ENCODE data around the gene HPCAL1. TPM values are rescaled to one million over a fixed set of nuclear protein-coding genes. Genes with fewer than 3 reads are reported as not detected.

HPCAL1 gene
- total and polyA plus RNA-seq, 2 of the 4 experiments (the other 2 are of a cell fraction), result 8.2 to 33.7 TPM

DNA sequence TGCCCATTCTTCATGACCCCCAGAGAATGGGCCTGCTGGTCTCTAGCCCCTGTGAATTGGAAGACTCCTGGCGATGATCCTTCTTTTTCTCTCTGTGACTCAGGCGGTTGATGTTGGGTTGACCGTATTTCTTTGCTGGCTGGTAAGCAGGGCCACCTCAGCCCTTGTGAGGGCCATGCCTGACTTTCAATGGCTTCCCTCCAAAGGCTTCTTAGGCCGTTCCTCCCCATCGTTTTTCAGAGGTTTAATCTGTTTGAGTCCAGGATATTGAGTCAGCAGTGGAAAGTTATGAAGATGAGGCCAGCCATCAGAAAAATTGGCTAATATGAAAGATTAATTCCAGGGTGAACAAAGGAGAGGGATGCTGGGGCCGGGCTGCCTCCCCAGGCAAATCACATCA is 13.6 kb downstream of the HPCAL1 start:
- Histone ChIP-seq H3K4me2 (ENCODE audit: low read depth, low read length) (no peak overlapping the region), H3K79me1 (ENCODE audit: low read depth in 1 of 2, low read length in 2 of 2) (peaks cover 34 to 38% of the 10 kb centered on the region in 2 experiments), H2BK5ac (ENCODE audit: low read depth, low read length, poor library complexity, severe bottlenecking) (no peak overlapping the region), H3K9me1 (ENCODE audit: insufficient read depth, low read length) (peaks cover 4% of the 10 kb centered on the region), H2AK5ac (ENCODE audit: low read depth, low read length) (no peak overlapping the region), H3K36me3 (ENCODE audit: control insufficient read depth, insufficient read depth, low read length) (peaks cover 2% of the 10 kb centered on the region), H4K8ac (ENCODE audit: low read depth in 2 of 2, low read length in 2 of 2) (no peak overlapping the region), H3K9ac (ENCODE audit: low read depth, low read length) (no peak overlapping the region), H2BK20ac (ENCODE audit: low read depth, low read length) (no peak overlapping the region), H3K4me1 (ENCODE audit: control insufficient read depth, insufficient read depth, low read length) (no peaks in the 10 kb centered on the region; the same call in 1 of the 2 replicates), H3K9me3 (ENCODE audit: control insufficient read depth, insufficient read depth, low read length) (no peaks in the 10 kb centered on the region), H2AFZ (replicated peaks; ENCODE audit: low read length, poor library complexity) (no peak overlapping the region), H3K27ac (ENCODE audit: insufficient read depth, low read length) (no peak overlapping the region), H3K56ac (ENCODE audit: extremely low read depth, insufficient read depth, low read length) (no peak overlapping the region), H4K20me1 (ENCODE audit: insufficient read depth, low read length) (peaks cover 20% of the 10 kb centered on the region), H4K91ac (ENCODE audit: insufficient read depth, low read depth, low read length) (no peak overlapping the region), H4K5ac (ENCODE audit: low read depth, low read length) (no peak overlapping the region; the same call in 1 of the 2 replicates), H2BK15ac (ENCODE audit: low read depth, low read length) (no peak overlapping the region), H3K18ac (ENCODE audit: low read depth, low read length) (no peak overlapping the region), H3K27me3 (ENCODE audit: control insufficient read depth, insufficient read depth, low read length) (no peaks in the 10 kb centered on the region), H3K4me3 (ENCODE audit: insufficient read depth, low read depth, low read length) (no peak overlapping the region), H3K4ac (ENCODE audit: low read depth, low read length) (no peak overlapping the region), H2AK9ac (replicated peaks; ENCODE audit: low read depth, low read length, poor library complexity) (peak overlapping the region; percentile 26), H2BK120ac (ENCODE audit: low read depth, low read length) (no peak overlapping the region), H3K23ac (ENCODE audit: low read depth, low read length) (no peak overlapping the region), H3K14ac (replicated peaks; ENCODE audit: low read depth, low read length) (no peak overlapping the region; the same call in 1 of the 2 replicates)
- ATAC-seq (ENCODE audit: low read depth), result peak; percentile 49
- intact Hi-C loops (cut with micrococcal nuclease), result no loop called here
- in situ Hi-C loops (cut with MboI; ENCODE audit: low sequenced_read_pairs), result no loop called here
- TF ChIP-seq CHD1 (IDR thresholded peaks at IDR 0.05; ENCODE audit: low read depth, low read length) (no peak), FOS (IDR thresholded peaks at IDR 0.05; ENCODE audit: low read depth, low read length) (no peak), RFX5 (IDR thresholded peaks at IDR 0.05; ENCODE audit: low read depth, low read length) (no peak), SMC3 (IDR thresholded peaks at IDR 0.05; ENCODE audit: low read depth, low read length) (no peak), RCOR1 (IDR thresholded peaks at IDR 0.05; ENCODE audit: insufficient replicate concordance, low read length) (no peak), RAD21 (IDR thresholded peaks at IDR 0.05; ENCODE audit: low read length) (no peak), BHLHE40 (IDR thresholded peaks at IDR 0.05; ENCODE audit: low read depth, low read length) (no peak), CEBPB (IDR thresholded peaks at IDR 0.05; ENCODE audit: low read depth, low read length) (no peak)
- dilution Hi-C loops (cut with HindIII; ENCODE audit: low sequenced_read_pairs, unreplicated experiment), result no loop called here
- peak; percentile 60 for DNase-seq
- 89% methylated on average over 1 of the region's 6 CpGs; no CpG with 5 or more reads in 1 of the 2 experiments for WGBS, 2 experiments (ENCODE audit: extremely low coverage in 2 of 2, insufficient read length in 1 of 2)
- BruUV-seq (replicated peaks), result no TSS peak
- ChIA-PET POLR2A (ENCODE audit: unreplicated experiment) (no interaction called here), CTCF (no interaction called here)
